DMS 273 (cell line): ENCODE results near the gene NODAL.

Experiments
- DNase-seq: peaks from one replicate; lab custom pipeline; 2025; ENCODE audit not compliant: unreplicated experiment; lab: John Stamatoyannopoulos, UW

NODAL gene

GRCh38 chr10:70465278-70465677 is 23.8 kb upstream of the NODAL start:
- DNase-seq = no peak

GRCh38 chr10:70462349-70462984 is 21.0 kb upstream of the NODAL start:
- DNase-seq = peak; percentile 89

GRCh38 chr10:70461397-70462348 is 20.2 kb upstream of the NODAL start:
- peak; percentile 81 for DNase-seq

- no peak for DNase-seq
Observed at GRCh38 chr10:70459774-70460490, 18.5 kb upstream of the NODAL start.

GRCh38 chr10:70459061-70459773 is 17.7 kb upstream of the NODAL start:
- no peak for DNase-seq

GRCh38 chr10:70458329-70459060 is 17.0 kb upstream of the NODAL start:
- peak; percentile 71 for DNase-seq

GRCh38 chr10:70457759-70458305 is 16.4 kb upstream of the NODAL start:
- DNase-seq = no peak

GRCh38 chr10:70456164-70456563 is 14.7 kb upstream of the NODAL start:
- no peak for DNase-seq

GRCh38 chr10:70455213-70455630 is 13.7 kb upstream of the NODAL start:
- no peak for DNase-seq

GRCh38 chr10:70448236-70448635 is 6.8 kb upstream of the NODAL start:
- DNase-seq = no peak

GRCh38 chr10:70445718-70446657 is 4.5 kb upstream of the NODAL start:
- no peak for DNase-seq

GRCh38 chr10:70444744-70445143 is 3.3 kb upstream of the NODAL start:
- no peak for DNase-seq

- DNase-seq = no peak
Observed at GRCh38 chr10:70442332-70442988, 979 bp upstream of the NODAL start.

GRCh38 chr10:70441895-70442309 is 421 bp upstream of the NODAL start:
- DNase-seq = no peak

- no peak for DNase-seq
Observed at GRCh38 chr10:70440296-70441160, 953 bp downstream of the NODAL start.

GRCh38 chr10:70437721-70438120 is 3.8 kb downstream of the NODAL start:
- no peak for DNase-seq
